NT2/D1 (cell line): ENCODE results near the gene C16orf54.
"Not testable (repeated sequence)": the region's sequence is repeated elsewhere in the genome, so short reads cannot be mapped to it uniquely, and the experiment has no call there.

Experiments used
- DNase-seq: peaks from one replicate; pipeline ENCODE4 v3.0.0-alpha.2; 2011; ENCODE audit warnings: low read depth, low spot score
- H3K27me3 ChIP-seq: 2 replicates; pipeline ENCODE4 v1.6.0; 2011; ENCODE audit warnings: mild to moderate bottlenecking; ENCODE audit not compliant: insufficient read length, insufficient read depth
- H3K36me3 ChIP-seq: 2 replicates; pipeline ENCODE4 v1.6.1; 2011; ENCODE audit warnings: mild to moderate bottlenecking, low read length, mixed read lengths; ENCODE audit not compliant: insufficient read depth, insufficient read length
- H3K4me1 ChIP-seq: 2 replicates; pipeline ENCODE4 v1.5.1; 2011; ENCODE audit not compliant: insufficient read depth, insufficient read length
- H3K4me3 ChIP-seq: 2 replicates; pipeline ENCODE4 v1.5.1; 2011; ENCODE audit warnings: low read depth; ENCODE audit not compliant: insufficient read length
- H3K9ac ChIP-seq: 2 replicates; pipeline ENCODE4 v1.6.0; 2011; ENCODE audit warnings: low read depth; ENCODE audit not compliant: insufficient read length
- H3K9me3 ChIP-seq: 2 replicates; pipeline ENCODE4 v1.5.1; 2011; ENCODE audit warnings: mild to moderate bottlenecking, low read length; ENCODE audit not compliant: insufficient read depth
- SUZ12 ChIP-seq: IDR thresholded peaks from 2 replicates; pipeline ENCODE4 v1.6.1; 2011; ENCODE audit not compliant: insufficient read length, insufficient read depth; ENCODE audit errors: extremely low read depth
- ZNF274 ChIP-seq: IDR thresholded peaks from 2 replicates; pipeline ENCODE4 v1.6.1; 2011; ENCODE audit warnings: mild to moderate bottlenecking, low read depth, low read length

Gene C16orf54

DNA sequence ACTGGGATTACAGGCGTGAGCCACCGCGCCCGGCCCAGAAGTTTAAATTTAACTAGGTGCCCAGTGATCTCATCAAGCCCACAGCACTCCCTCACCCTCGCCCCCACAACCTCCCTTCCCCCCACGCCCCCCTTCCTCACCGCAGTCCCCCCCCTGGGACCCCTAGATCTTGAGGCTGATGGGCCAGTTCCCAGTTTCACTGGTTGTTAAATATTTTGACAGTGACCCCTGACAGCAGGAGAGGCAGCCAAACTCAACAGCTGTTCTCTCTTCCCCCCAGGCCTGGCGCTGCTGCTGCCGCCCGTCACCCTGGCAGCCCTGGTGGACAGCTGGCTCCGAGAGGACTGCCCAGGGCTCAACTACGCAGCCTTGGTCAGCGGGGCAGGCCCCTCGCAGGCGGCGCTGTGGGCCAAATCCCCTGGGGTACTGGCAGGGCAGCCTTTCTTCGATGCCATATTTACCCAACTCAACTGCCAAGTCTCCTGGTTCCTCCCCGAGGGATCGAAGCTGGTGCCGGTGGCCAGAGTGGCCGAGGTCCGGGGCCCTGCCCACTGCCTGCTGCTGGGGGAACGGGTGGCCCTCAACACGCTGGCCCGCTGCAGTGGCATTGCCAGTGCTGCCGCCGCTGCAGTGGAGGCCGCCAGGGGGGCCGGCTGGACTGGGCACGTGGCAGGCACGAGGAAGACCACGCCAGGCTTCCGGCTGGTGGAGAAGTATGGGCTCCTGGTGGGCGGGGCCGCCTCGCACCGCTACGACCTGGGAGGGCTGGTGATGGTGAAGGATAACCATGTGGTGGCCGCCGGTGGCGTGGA is 51.2 kb downstream of the C16orf54 start:
- H3K9me3 ChIP-seq = no peaks in the 10 kb centered on the region; the same call in 1 of the 2 replicates
- no peaks in the 10 kb centered on the region for H3K27me3 ChIP-seq
- peaks cover 12% of the 10 kb centered on the region for H3K4me1 ChIP-seq
- no peak overlapping the region for H3K4me3 ChIP-seq
- peaks cover 53% of the 10 kb centered on the region for H3K36me3 ChIP-seq
- no peak for DNase-seq
- H3K9ac ChIP-seq = peak overlapping the region; percentile 32
- TF ChIP-seq SUZ12 = no peak
- TF ChIP-seq ZNF274 = no peak

DNA sequence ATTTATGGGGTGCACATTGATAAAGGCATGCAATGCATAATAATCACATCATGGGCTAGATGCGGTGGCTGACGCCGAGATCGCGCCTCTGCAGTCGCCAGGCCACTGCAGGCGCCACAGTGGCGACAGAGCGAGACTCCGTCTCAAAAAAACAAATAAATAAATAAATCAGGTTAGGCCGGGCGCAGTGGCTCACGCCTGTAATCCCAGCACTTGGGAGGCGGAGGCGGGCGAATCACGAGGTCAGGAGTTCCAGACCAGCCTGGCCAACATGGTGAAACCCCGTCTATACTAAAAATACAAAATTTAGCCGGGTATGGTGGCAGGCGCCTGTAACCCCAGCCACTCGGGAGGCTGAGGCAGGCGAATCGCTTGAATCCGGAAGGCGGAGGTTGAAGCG is 53.2 kb downstream of the C16orf54 start:
- Histone ChIP-seq H3K36me3 (peaks cover 54% of the 10 kb centered on the region), H3K4me1 (peaks cover 12% of the 10 kb centered on the region)
- DNase-seq, H3K4me3 ChIP-seq, H3K27me3 ChIP-seq, H3K9ac ChIP-seq, H3K9me3 ChIP-seq: not testable (repeated sequence)
